Prostate gland (tissue), 2 donors: ENCODE data around the gene ARID3C. TPM values are rescaled to one million over a fixed set of nuclear protein-coding genes. Genes with fewer than 3 reads are reported as not detected.

Experiments used
- DNase-seq: peaks from one replicate; pipeline ENCODE4 v3.0.0-alpha.2; 2019; ENCODE audit warnings: low spot score
- H3K27ac ChIP-seq, 2 donors: fragments of 200-600 bp; sonication (generic); 2 replicates each; pipeline ENCODE4 v1.5.1; 2017 to 2019
- H3K27me3 ChIP-seq: fragments of 200-600 bp; sonication (generic); replicated peaks from 2 replicates; pipeline ENCODE4 v1.5.1; 2019; ENCODE audit not compliant: insufficient read depth
- H3K36me3 ChIP-seq, 2 donors: fragments of 200-600 bp; sonication (generic); 1 replicate in 1 of 2; 2 replicates in 1 of 2; pipeline versions ENCODE4 v1.5.1 to v1.8.1; 2017 to 2019
- H3K4me1 ChIP-seq: fragments of 200-600 bp; sonication (generic); replicated peaks from 2 replicates; pipeline ENCODE4 v1.5.1; 2019
- H3K4me3 ChIP-seq, 2 donors: fragments of 200-600 bp; sonication (generic); 2 replicates each; pipeline ENCODE4 v1.5.1; 2017 to 2019
- H3K9me3 ChIP-seq: fragments of 200-600 bp; sonication (generic); 2 replicates; pipeline ENCODE4 v1.5.1; 2017
- CTCF ChIP-seq, 4 experiments: fragments of 200-600 bp in 2 of 4; fragments of 450-650 bp in 2 of 4; sonication (generic) in 2 of 4; IDR thresholded peaks; 1 replicate in 3 of 4; 2 replicates in 1 of 4; pipeline ENCODE4 v1.5.1; 2016 to 2019; ENCODE audit warnings: antibody characterized with exemption in 4 of 4, mild to moderate bottlenecking in 2 of 4, moderate library complexity in 2 of 4
- POLR2A ChIP-seq: fragments of 450-650 bp; IDR thresholded peaks from one replicate; pipeline ENCODE4 v1.6.1; 2016; ENCODE audit warnings: antibody characterized with exemption, mild to moderate bottlenecking
- POLR2AphosphoS5 ChIP-seq: sonication (generic); formaldehyde crosslinking; IDR thresholded peaks from one replicate; pipeline ENCODE4 v1.6.1; 2017; ENCODE audit warnings: antibody characterized with exemption
- WGBS: methylation state at CpG from one replicate; pipeline ENCODE4 v1.1.5; 2018; 5-methylcytosine and 5-hydroxymethylcytosine counted together
- intact Hi-C: fragments of 100-400 bp; cut with DNase I; formaldehyde crosslinking; loops from one replicate; pipeline ENCODE4 v1.14.2; 2022
- total RNA-seq, 2 donors: library from RNA; depleted of rRNA; stranded (reverse); fragments of >200 nt; gene quantifications; one replicate each; pipeline ENCODE4 v1.1.0, GENCODE V29; 2016

Gene ARID3C
- total RNA-seq, 2 donors from 2014 or later, result 1.1 TPM; not detected in 1

GRCh38 chr9:34599546-34599945, 29.3 kb downstream of the ARID3C start:
- no peaks in the 10 kb centered on the region for H3K4me1 ChIP-seq
- H3K36me3 ChIP-seq, result no peaks in the 10 kb centered on the region
- no peak for TF ChIP-seq POLR2A
- no peak for TF ChIP-seq POLR2AphosphoS5
- TF ChIP-seq CTCF (IDR thresholded peaks at IDR 0.05), result no peak
- 75% methylated on average over 1 of the region's 1 CpG for WGBS
- intact Hi-C loops, result no loop called here
- H3K9me3 ChIP-seq, result no peaks in the 10 kb centered on the region
- H3K27me3 ChIP-seq, result no peaks in the 10 kb centered on the region
- H3K27ac ChIP-seq, result no peak overlapping the region
- H3K4me3 ChIP-seq, result no peak overlapping the region
- no peak for DNase-seq

DNA sequence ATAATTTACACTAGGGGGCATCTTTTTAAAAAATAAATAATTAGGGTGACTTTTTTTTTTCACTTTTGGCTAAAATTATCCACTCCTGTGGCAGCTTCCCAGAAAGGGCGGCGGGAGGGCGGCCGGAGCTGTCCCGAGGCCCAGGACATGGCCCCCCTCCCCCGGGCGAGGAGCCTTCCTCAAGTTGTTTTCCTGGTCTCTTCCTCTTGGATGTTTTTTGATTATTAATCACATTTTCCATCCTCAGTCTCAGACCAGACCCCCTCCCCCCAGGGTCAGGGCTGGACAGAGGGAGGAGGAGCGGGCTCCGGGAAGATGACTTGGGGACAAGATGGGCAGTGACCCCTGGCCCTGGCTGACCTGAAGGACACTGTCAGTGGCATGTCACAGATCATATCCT, 34.7 kb downstream of the ARID3C start:
- WGBS, result 59% methylated on average over 9 of the region's 9 CpGs

GRCh38 chr9:34592895-34593601, 35.8 kb downstream of the ARID3C start:
- 3% methylated on average over 26 of the region's 26 CpGs for WGBS
- DNase-seq, result peak; percentile 88
- TF ChIP-seq POLR2A, result no peak
- no peak for TF ChIP-seq CTCF (IDR thresholded peaks at IDR 0.05)
- peak; percentile 76 for TF ChIP-seq POLR2AphosphoS5
- H3K4me3 ChIP-seq, result no peak overlapping the region
- no peaks in the 10 kb centered on the region for H3K36me3 ChIP-seq
- peaks cover 17% of the 10 kb centered on the region for H3K4me1 ChIP-seq
- H3K27ac ChIP-seq, result peak overlapping the region; percentile 63 to 69
- intact Hi-C loops, result no loop called here
- no peaks in the 10 kb centered on the region for H3K27me3 ChIP-seq
- no peaks in the 10 kb centered on the region for H3K9me3 ChIP-seq

More for the DNA sequence above, 34.7 kb downstream of the ARID3C start:
- Histone ChIP-seq H3K9me3 (no peaks in the 10 kb centered on the region), H3K4me1 (peaks cover 12% of the 10 kb centered on the region), H3K4me3 (no peak overlapping the region), H3K27me3 (no peaks in the 10 kb centered on the region), H3K36me3 (no peaks in the 10 kb centered on the region), H3K27ac (peak overlapping the region; percentile 63 to 69)
- TF ChIP-seq CTCF (IDR thresholded peaks at IDR 0.05) (no peak), POLR2A (no peak), POLR2AphosphoS5 (no peak)
- DNase-seq, result no peak
- intact Hi-C loops, result loop anchor here (2.0 kb wide), 1 partner anchor 91 kb away; no protein-coding TSS in a partner anchor

- DNase-seq, result no peak
- Histone ChIP-seq H3K27me3 (no peaks in the 10 kb centered on the region), H3K4me3 (no peak overlapping the region), H3K27ac (peak overlapping the region; percentile 8 to 63), H3K9me3 (no peaks in the 10 kb centered on the region), H3K4me1 (peaks cover 17% of the 10 kb centered on the region), H3K36me3 (no peaks in the 10 kb centered on the region)
- intact Hi-C loops, result loop anchor here (1.0 to 2.0 kb wide), 2 partner anchors 44 to 189 kb away; no protein-coding TSS in a partner anchor
- 37% methylated on average over 16 of the region's 16 CpGs for WGBS
- TF ChIP-seq CTCF (IDR thresholded peaks at IDR 0.05) (no peak), POLR2A (no peak), POLR2AphosphoS5 (no peak)
Observed at GRCh38 chr9:34591917-34592866, 36.7 kb downstream of the ARID3C start.
